Endodermal cell (in vitro differentiated cells): ENCODE data around the gene FBXL3. TPM values are rescaled to one million over a fixed set of nuclear protein-coding genes. Genes with fewer than 3 reads are reported as not detected.

Source experiments
- DNase-seq: peaks from one replicate; pipeline ENCODE4 v3.0.0-alpha.2; 2017
- H3K27ac ChIP-seq: 2 replicates; pipeline ENCODE4 v1.5.1; 2013; ENCODE audit warnings: mild to moderate bottlenecking, low read depth, low read length, moderate library complexity
- H3K27me3 ChIP-seq: 2 replicates; pipeline ENCODE4 v1.6.1; 2013; ENCODE audit warnings: mild to moderate bottlenecking, low read length, moderate library complexity; ENCODE audit not compliant: insufficient read depth, control insufficient read depth, poor library complexity, severe bottlenecking
- H3K36me3 ChIP-seq: 2 replicates; pipeline ENCODE4 v1.7.0; 2013; ENCODE audit warnings: mild to moderate bottlenecking, low read length, moderate library complexity; ENCODE audit not compliant: control insufficient read depth, insufficient read depth
- H3K4me1 ChIP-seq: one replicate; pipeline ENCODE4 v1.7.0; 2013; ENCODE audit warnings: low read length; ENCODE audit not compliant: control insufficient read depth, insufficient read depth
- H3K4me3 ChIP-seq: 2 replicates; pipeline ENCODE4 v1.5.1; 2013; ENCODE audit warnings: mild to moderate bottlenecking, low read length, moderate library complexity
- H3K9ac ChIP-seq: 2 replicates; pipeline ENCODE4 v1.6.1; 2013; ENCODE audit warnings: mild to moderate bottlenecking, low read length, moderate library complexity; ENCODE audit not compliant: poor library complexity, severe bottlenecking; ENCODE audit errors: extremely low read depth
- H3K9me3 ChIP-seq: 2 replicates; pipeline ENCODE4 v1.6.1; 2013; ENCODE audit warnings: mild to moderate bottlenecking, low read length, moderate library complexity; ENCODE audit not compliant: control insufficient read depth
- H3K27ac Mint-ChIP-seq: 2 replicates; pipeline ENCODE4 v1.8.0; 2020; ENCODE audit warnings: mixed read lengths
- H3K27me3 Mint-ChIP-seq: 2 replicates; pipeline ENCODE4 v1.8.0; 2021; ENCODE audit warnings: mild to moderate bottlenecking, mixed read lengths; ENCODE audit not compliant: insufficient read depth
- H3K36me3 Mint-ChIP-seq: 2 replicates; pipeline ENCODE4 v1.8.0; 2020; ENCODE audit warnings: low read depth, mixed read lengths
- H3K4me1 Mint-ChIP-seq: 2 replicates; pipeline ENCODE4 v1.8.0; 2020; ENCODE audit warnings: mixed read lengths
- H3K4me3 Mint-ChIP-seq: 2 replicates; pipeline ENCODE4 v1.8.0; 2020; ENCODE audit warnings: mild to moderate bottlenecking, moderate library complexity, mixed read lengths
- H3K9me3 Mint-ChIP-seq: 2 replicates; pipeline ENCODE4 v1.8.0; 2020; ENCODE audit warnings: mild to moderate bottlenecking, mixed read lengths
- CTCF ChIP-seq: fragments of 200-600 bp; sonication (generic); conservative IDR thresholded peaks from 2 replicates; pipeline ENCODE4 v1.5.0; 2021; ENCODE audit warnings: antibody characterized with exemption, mild to moderate bottlenecking
- WGBS, 2 experiments: methylation state at CpG; one replicate each; pipeline versions ENCODE4 v1.1.5 to v1.1.7; 2013; ENCODE audit warnings: missing lambda C conversion rate in 2 of 2, mixed read lengths in 1 of 2; ENCODE audit not compliant: insufficient coverage in 1 of 2, insufficient read length in 1 of 2; 5-methylcytosine and 5-hydroxymethylcytosine counted together
- total RNA-seq, 2 donors: library from RNA; stranded (reverse); fragmentation: NEBNext Ultra II Directional in 1 of 2; extraction: Animal tissue kit (Norgen Biotek cat#: 25700) in 1 of 2; gene quantifications; 2 replicates in 1 of 2; 3 replicates in 1 of 2; pipeline ENCODE4 v1.2.1, GENCODE V29; 2021

Gene FBXL3
- total RNA-seq, 2 donors from 2014 or later: 12.7 to 14.3 TPM

DNA sequence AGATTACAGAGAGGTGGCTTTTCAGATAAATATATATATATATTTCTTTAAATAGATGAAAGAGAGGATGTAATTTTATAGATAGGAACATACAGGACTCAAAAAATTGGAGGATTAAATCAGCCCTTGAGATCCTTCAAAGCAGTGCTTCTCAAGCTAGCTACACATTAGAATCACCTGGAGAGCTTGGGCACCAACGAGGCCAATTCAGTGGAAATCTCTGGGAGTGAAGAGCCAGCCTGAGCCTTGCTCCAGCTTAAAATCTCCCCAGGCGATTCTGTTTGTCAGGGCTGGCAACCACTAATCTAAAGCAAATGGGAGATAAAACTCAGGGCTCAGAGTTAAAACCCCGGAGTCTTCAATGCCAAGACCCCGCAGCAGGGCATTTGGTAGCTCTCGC lies 50.0 kb downstream of the FBXL3 start:
- no peak for DNase-seq
- peaks cover 10% of the 10 kb centered on the region for H3K4me1 ChIP-seq
- Mint-ChIP-seq H3K27ac (no peak overlapping the region), H3K4me1 (peaks cover 20% of the 10 kb centered on the region), H3K36me3 (no peaks in the 10 kb centered on the region), H3K27me3 (peaks cover 27% of the 10 kb centered on the region), H3K9me3 (no peaks in the 10 kb centered on the region), H3K4me3 (no peak overlapping the region)
- H3K36me3 ChIP-seq: no peaks in the 10 kb centered on the region
- H3K9me3 ChIP-seq: no peaks in the 10 kb centered on the region
- no peak overlapping the region for H3K4me3 ChIP-seq
- H3K27me3 ChIP-seq: peaks cover 24% of the 10 kb centered on the region
- WGBS, 2 experiments: 85 to 98% methylated on average over 5 of the region's 5 CpGs
- no peak overlapping the region for H3K9ac ChIP-seq
- TF ChIP-seq CTCF: no peak
- H3K27ac ChIP-seq: no peak overlapping the region

DNA sequence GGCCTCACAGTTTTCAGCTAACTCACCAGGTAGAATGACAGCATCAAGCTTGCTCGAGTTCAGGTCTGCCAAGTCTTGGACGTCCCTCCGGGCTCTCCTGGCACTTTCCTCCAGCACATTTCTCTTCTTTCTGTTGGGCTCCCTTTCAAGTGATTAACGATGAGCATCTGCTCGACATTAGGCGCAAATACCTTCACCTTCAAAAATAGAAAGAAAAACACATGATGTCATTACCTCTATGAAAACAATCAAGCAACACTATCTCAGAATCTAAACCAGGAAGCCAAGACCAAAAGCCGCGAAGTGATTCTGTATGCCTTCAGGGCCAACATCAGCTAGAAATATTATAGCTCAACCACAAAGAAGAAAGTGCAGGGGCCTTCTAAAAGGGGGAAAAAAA lies 50.5 kb downstream of the FBXL3 start:
- Mint-ChIP-seq H3K4me1 (peaks cover 22% of the 10 kb centered on the region), H3K4me3 (no peak overlapping the region), H3K27me3 (peaks cover 23% of the 10 kb centered on the region), H3K9me3 (no peaks in the 10 kb centered on the region), H3K36me3 (no peaks in the 10 kb centered on the region), H3K27ac (no peak overlapping the region)
- Histone ChIP-seq H3K9me3 (no peaks in the 10 kb centered on the region), H3K4me1 (peaks cover 10% of the 10 kb centered on the region), H3K4me3 (no peak overlapping the region), H3K36me3 (no peaks in the 10 kb centered on the region), H3K27me3 (peaks cover 19% of the 10 kb centered on the region), H3K27ac (no peak overlapping the region), H3K9ac (no peak overlapping the region)
- no peak for TF ChIP-seq CTCF
- WGBS, 2 experiments: 94 to 95% methylated on average over 4 to 8 of the region's 8 CpGs
- DNase-seq: no peak

DNA sequence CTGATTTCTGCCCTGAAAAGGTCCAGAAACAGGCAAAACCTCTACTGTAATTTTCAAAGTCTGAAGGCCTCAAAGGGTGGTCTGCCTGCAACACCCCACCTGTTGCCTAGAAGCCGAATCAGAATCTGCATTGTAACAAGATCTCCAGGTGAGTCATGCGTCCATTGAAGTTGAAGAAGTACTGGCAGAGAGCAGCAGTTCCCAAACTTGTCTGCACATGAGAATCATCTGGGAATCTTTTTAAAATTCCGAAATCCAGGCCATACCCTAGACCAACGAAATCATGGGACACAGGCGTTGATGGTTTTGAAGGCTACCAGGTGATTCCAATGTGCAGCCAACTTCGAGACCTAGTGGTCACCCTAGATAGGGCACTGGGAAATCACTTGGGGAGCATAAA lies 51.1 kb downstream of the FBXL3 start:
- no peaks in the 10 kb centered on the region for H3K9me3 Mint-ChIP-seq

More for the DNA sequence above, 51.1 kb downstream of the FBXL3 start:
- Histone ChIP-seq H3K27me3 (peaks cover 13% of the 10 kb centered on the region), H3K9me3 (no peaks in the 10 kb centered on the region), H3K9ac (no peak overlapping the region), H3K4me3 (no peak overlapping the region), H3K36me3 (no peaks in the 10 kb centered on the region), H3K27ac (no peak overlapping the region), H3K4me1 (peaks cover 10% of the 10 kb centered on the region)
- Mint-ChIP-seq H3K4me1 (peaks cover 22% of the 10 kb centered on the region), H3K36me3 (no peaks in the 10 kb centered on the region), H3K27ac (no peak overlapping the region), H3K27me3 (peaks cover 17% of the 10 kb centered on the region), H3K4me3 (no peak overlapping the region)
- DNase-seq: no peak
- 94 to 95% methylated on average over 5 to 6 of the region's 6 CpGs for WGBS, 2 experiments
- no peak for TF ChIP-seq CTCF
